ENCODE results near the gene JAM3. TPM values are rescaled to one million over a fixed set of nuclear protein-coding genes. Genes with fewer than 3 reads are reported as not detected.

The JAM3 gene
- total RNA-seq, 1 donor, result 57.5 TPM

GRCh38 chr11:134045799-134046635 lies 22.9 kb upstream of the JAM3 start:
- no peak overlapping the region for H3K27ac ChIP-seq (ENCODE audit: low read depth, low read length)
- peak; percentile 73 for DNase-seq (ENCODE audit: insufficient read length, low spot score, missing footprints)
- H3K4me2 ChIP-seq (ENCODE audit: insufficient read depth, low read length), result no peak overlapping the region

DNA sequence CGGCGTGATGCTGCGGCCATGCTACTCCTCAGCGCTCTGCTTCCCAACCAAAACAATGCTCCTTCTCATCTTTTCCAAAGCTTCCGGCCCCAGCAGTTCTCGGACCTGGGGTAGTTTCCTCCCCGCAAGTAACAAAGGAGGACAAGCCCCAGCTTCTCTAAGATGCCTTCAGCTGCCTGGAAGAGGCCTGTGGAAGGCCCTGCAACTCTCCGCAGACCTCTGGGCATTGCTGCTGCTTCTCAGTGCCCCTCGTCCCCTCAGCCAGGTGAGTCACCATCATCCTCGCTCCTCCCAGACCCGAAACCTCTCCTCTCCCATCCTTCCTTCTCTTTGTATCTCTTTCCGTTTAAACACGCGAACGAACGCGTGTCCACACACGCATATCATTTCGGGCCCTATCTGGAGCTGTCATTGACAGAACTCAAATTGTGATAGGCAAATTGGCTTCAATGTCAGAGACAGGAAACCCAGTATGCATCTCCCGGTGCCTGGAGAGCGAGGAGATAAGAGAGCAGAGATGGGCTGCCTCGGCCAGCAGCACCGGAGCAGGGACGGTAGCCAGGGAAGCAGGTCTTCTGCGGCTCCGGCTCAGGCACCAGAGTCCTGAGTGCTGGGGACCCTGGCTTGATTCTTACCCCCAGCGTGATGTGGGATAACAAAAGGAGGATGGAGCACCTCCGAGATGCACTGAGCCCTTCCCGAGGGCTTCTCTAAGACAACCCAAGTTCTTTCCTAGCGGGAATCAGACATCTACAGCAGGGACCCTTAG lies 22.0 kb upstream of the JAM3 start:
- Histone ChIP-seq H4K20me1 (ENCODE audit: insufficient read depth, low read length) (no peaks in the 10 kb centered on the region), H2AFZ (ENCODE audit: low read length) (peak overlapping the region; percentile 53), H3K79me2 (ENCODE audit: insufficient read depth, low read length) (no peaks in the 10 kb centered on the region), H3K27ac (ENCODE audit: low read depth, low read length) (peak overlapping the region; percentile 46), H3K36me3 (ENCODE audit: insufficient read depth, low read length) (no peaks in the 10 kb centered on the region), H3K9me3 (ENCODE audit: low read depth, low read length) (no peaks in the 10 kb centered on the region), H3K4me1 (ENCODE audit: insufficient read depth, low read length) (peaks cover 17% of the 10 kb centered on the region), H3K4me2 (ENCODE audit: insufficient read depth, low read length) (peak overlapping the region; percentile 77), H3K27me3 (ENCODE audit: insufficient read depth, low read length) (peaks cover 3% of the 10 kb centered on the region), H3K4me3 (ENCODE audit: insufficient read depth, low read length) (peak overlapping the region; percentile 42)
- DNase-seq (ENCODE audit: insufficient read length, low spot score, missing footprints), result peak; percentile 52
- no peak for TF ChIP-seq CTCF (IDR thresholded peaks at IDR 0.05; ENCODE audit: extremely low read depth, low read depth, low read length)

More at GRCh38 chr11:134045799-134046635, 22.9 kb upstream of the JAM3 start:
- Histone ChIP-seq H3K27me3 (ENCODE audit: insufficient read depth, low read length) (peaks cover 3% of the 10 kb centered on the region), H2AFZ (ENCODE audit: low read length) (no peak overlapping the region), H3K79me2 (ENCODE audit: insufficient read depth, low read length) (no peaks in the 10 kb centered on the region), H3K36me3 (ENCODE audit: insufficient read depth, low read length) (no peaks in the 10 kb centered on the region), H3K9me3 (ENCODE audit: low read depth, low read length) (no peaks in the 10 kb centered on the region), H3K4me1 (ENCODE audit: insufficient read depth, low read length) (peaks cover 17% of the 10 kb centered on the region), H3K4me3 (ENCODE audit: insufficient read depth, low read length) (no peak overlapping the region), H4K20me1 (ENCODE audit: insufficient read depth, low read length) (no peaks in the 10 kb centered on the region)
- TF ChIP-seq CTCF (IDR thresholded peaks at IDR 0.05; ENCODE audit: extremely low read depth, low read depth, low read length), result peak; percentile 28

- no peaks in the 10 kb centered on the region for H3K79me2 ChIP-seq (ENCODE audit: insufficient read depth, low read length)
- peak overlapping the region; percentile 77 for H3K4me2 ChIP-seq (ENCODE audit: insufficient read depth, low read length)
- H3K36me3 ChIP-seq (ENCODE audit: insufficient read depth, low read length), result no peaks in the 10 kb centered on the region
- H3K9me3 ChIP-seq (ENCODE audit: low read depth, low read length), result no peaks in the 10 kb centered on the region
- peak; percentile 98 for DNase-seq (ENCODE audit: insufficient read length, low spot score, missing footprints)
- peak overlapping the region; percentile 42 for H3K4me3 ChIP-seq (ENCODE audit: insufficient read depth, low read length)
- H2AFZ ChIP-seq (ENCODE audit: low read length), result peak overlapping the region; percentile 53
- H4K20me1 ChIP-seq (ENCODE audit: insufficient read depth, low read length), result no peaks in the 10 kb centered on the region
- no peak for TF ChIP-seq CTCF (IDR thresholded peaks at IDR 0.05; ENCODE audit: extremely low read depth, low read depth, low read length)
- H3K27ac ChIP-seq (ENCODE audit: low read depth, low read length), result peak overlapping the region; percentile 46
- H3K4me1 ChIP-seq (ENCODE audit: insufficient read depth, low read length), result peaks cover 17% of the 10 kb centered on the region
- peaks cover 3% of the 10 kb centered on the region for H3K27me3 ChIP-seq (ENCODE audit: insufficient read depth, low read length)
These were observed 21.3 kb upstream of the JAM3 start for GRCh38 chr11:134047586-134047999.

DNA sequence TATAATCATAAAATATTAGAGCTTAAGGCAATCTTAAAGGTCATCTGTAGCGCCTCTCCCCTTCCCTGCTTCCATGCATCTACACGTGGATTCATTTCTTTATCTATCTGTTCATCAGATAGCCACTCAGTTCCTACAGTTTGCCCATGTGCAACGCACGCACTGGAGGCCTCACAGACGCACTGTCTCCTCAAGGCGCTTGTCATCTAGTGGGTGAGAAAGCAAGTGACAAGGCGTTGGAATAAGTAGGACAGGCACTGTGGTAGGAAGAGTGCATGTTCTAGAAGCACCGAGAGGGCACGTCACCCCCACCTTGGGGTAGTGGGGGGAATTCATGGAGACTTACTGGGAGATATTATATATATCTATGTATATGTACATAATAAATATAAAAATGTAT lies 20.8 kb upstream of the JAM3 start:
- Histone ChIP-seq H2AFZ (ENCODE audit: low read length) (no peak overlapping the region), H3K36me3 (ENCODE audit: insufficient read depth, low read length) (no peaks in the 10 kb centered on the region), H3K4me1 (ENCODE audit: insufficient read depth, low read length) (peaks cover 17% of the 10 kb centered on the region), H3K27ac (ENCODE audit: low read depth, low read length) (no peak overlapping the region), H3K9me3 (ENCODE audit: low read depth, low read length) (no peaks in the 10 kb centered on the region), H4K20me1 (ENCODE audit: insufficient read depth, low read length) (no peaks in the 10 kb centered on the region), H3K27me3 (ENCODE audit: insufficient read depth, low read length) (peaks cover 3% of the 10 kb centered on the region), H3K4me2 (ENCODE audit: insufficient read depth, low read length) (peak overlapping the region; percentile 77), H3K4me3 (ENCODE audit: insufficient read depth, low read length) (no peak overlapping the region), H3K79me2 (ENCODE audit: insufficient read depth, low read length) (no peaks in the 10 kb centered on the region)
- no peak for TF ChIP-seq CTCF (IDR thresholded peaks at IDR 0.05; ENCODE audit: extremely low read depth, low read depth, low read length)
- peak; percentile 52 for DNase-seq (ENCODE audit: insufficient read length, low spot score, missing footprints)

All from osteoblast (primary cell).